ENCODE data around the gene ZFHX3. TPM values are rescaled to one million over a fixed set of nuclear protein-coding genes. Genes with fewer than 3 reads are reported as not detected.
A peak's percentile ranks its signal among the peaks of the same experiment; 100 is the strongest.

Gene ZFHX3
- total RNA-seq, 1 donor from 2014 or later: 2.3 TPM

GRCh38 chr16:72873853-72874252 lies 174.1 kb downstream of the ZFHX3 start:
- DNase-seq: no peak

DNA sequence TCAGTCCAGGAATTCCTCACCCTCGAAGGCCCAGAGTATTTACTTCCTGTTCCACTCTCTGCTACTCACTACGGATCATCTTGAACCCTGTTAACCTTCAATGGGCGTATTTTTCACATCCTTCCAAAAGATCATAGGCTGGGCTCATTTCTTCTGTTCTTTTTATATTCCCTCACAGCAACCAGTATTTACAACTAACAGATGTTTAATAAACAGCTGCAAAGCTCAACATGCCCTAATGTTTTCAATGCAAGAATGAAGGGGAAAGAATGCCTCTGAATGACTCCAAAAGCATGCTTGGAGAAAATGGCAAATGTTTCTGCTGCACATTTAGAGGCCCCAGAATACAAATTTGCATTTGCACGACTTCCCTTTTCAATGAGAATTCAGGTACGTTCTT lies 174.9 kb downstream of the ZFHX3 start:
- DNase-seq: no peak

GRCh38 chr16:72865835-72866234 lies 182.1 kb downstream of the ZFHX3 start:
- DNase-seq: no peak

DNA sequence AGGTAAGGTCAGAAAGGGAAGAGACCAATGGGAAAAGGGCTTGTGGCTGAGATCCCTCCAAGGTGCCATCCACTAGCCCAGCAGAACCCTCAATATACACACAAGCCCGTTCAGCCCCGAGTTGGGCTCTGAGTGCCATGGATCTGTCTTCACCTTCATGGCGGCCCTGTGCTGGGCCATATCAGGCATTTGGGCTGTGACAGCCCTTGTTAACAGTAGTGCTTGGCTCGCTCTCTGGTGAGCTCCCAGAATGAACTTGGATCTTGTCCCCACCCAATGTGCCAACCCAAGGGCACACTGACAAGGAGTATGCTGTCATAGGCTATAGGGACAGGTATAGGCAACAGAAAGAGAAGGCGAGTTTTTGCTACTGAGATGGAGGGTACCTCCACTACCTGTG lies 182.7 kb downstream of the ZFHX3 start:
- DNase-seq: no peak

DNA sequence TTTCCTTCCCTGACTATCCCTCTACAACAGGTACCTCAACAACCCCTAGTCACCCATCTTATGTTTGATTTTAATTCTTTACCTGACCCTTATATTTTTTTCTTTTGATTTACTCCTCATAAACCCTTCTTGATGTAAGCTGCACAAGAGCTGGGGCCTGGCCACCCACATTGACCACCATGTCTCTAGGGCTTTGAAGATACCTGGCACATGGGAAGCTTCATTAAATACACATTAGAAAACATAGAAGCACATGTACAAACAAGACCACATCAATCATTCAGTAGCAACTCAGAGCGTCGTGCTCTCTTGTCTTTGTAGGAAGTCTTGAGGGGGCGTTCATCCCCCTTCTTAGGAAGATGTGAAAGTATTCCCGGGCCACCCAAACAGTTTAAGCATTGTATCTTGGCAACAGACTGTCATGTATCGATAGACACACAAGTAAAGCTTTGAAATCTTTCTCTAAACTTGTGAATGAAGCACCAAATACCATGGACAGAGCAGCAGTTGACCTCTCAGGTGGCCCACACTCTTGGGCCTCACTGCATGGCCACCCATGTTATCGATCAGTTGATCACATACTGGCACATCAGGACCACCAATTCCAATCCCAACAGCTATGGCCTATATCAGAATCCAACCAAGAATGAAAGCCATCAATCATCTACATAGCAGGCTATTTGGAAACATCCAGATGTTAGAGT lies 183.6 kb downstream of the ZFHX3 start:
- no peak for DNase-seq

DNA sequence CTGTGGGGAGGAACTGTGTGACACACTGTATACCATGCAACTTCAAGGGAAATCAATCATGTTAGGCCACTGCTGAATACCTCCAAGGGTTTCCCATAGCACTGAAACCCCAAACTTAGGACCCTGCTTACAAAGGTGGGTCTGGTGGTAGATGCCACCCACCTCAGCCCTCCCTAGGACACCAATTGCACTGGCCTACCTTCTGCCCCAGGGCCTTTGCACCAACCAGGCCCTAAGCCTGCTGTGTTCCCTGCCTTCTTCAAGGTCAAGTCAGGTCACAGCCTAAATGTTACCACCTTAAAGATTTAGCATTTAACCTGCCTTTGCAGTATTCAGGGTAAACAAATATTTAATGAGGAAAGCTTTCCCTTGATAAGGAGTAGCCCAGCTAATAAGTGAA lies 185.8 kb downstream of the ZFHX3 start:
- no peak for DNase-seq

- DNase-seq: no peak
These were observed 187.0 kb downstream of the ZFHX3 start for GRCh38 chr16:72860726-72861562.

GRCh38 chr16:72859581-72859980 lies 188.3 kb downstream of the ZFHX3 start:
- DNase-seq: no peak

- no peak for DNase-seq
These were observed 189.0 kb downstream of the ZFHX3 start for GRCh38 chr16:72858665-72859493.

GRCh38 chr16:72857834-72858664 lies 189.9 kb downstream of the ZFHX3 start:
- no peak for DNase-seq

GRCh38 chr16:72856797-72857196 lies 191.1 kb downstream of the ZFHX3 start:
- DNase-seq: no peak

GRCh38 chr16:72854267-72854959 lies 193.5 kb downstream of the ZFHX3 start:
- no peak for DNase-seq

GRCh38 chr16:72853575-72854266 lies 194.2 kb downstream of the ZFHX3 start:
- DNase-seq: no peak

DNA sequence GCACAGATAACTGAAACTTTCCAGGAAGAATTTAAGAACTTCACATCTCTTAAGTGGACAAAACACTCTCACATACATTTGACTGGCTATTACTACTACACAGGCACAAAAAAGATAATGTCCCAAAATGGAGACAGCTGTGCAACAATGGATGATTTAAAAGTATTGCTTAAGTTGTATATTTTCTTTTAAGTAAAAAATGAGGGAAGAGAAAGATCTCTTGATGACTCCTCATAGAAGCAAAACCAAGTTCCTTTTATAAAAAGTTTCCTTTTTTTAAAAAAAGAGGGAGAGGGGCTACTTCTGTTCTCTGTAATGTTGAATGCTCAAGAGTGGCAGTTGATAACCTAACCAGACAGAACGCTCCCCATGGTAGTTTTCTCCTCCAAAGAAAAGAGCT lies 195.5 kb downstream of the ZFHX3 start:
- DNase-seq: no peak

GRCh38 chr16:72850853-72851252 lies 197.1 kb downstream of the ZFHX3 start:
- no peak for DNase-seq

DNA sequence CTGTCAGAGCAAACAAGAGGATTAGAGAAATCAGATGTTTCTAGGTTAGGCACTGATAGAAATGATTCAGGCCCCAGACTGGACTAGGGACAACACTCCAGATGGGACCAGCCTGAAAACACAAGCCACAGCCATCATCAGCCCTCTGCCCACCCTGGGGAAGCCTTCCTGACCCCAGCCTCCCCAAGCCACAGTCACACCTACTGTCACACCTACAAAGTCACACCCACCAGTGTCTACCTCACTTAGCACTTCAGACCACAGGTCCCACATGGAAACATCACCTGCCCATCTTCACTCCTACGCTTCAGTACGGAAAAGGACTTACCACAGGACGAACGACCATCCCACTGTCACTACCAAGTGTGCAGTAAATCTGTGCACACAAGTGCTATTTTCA lies 197.9 kb downstream of the ZFHX3 start:
- DNase-seq: no peak

DNA sequence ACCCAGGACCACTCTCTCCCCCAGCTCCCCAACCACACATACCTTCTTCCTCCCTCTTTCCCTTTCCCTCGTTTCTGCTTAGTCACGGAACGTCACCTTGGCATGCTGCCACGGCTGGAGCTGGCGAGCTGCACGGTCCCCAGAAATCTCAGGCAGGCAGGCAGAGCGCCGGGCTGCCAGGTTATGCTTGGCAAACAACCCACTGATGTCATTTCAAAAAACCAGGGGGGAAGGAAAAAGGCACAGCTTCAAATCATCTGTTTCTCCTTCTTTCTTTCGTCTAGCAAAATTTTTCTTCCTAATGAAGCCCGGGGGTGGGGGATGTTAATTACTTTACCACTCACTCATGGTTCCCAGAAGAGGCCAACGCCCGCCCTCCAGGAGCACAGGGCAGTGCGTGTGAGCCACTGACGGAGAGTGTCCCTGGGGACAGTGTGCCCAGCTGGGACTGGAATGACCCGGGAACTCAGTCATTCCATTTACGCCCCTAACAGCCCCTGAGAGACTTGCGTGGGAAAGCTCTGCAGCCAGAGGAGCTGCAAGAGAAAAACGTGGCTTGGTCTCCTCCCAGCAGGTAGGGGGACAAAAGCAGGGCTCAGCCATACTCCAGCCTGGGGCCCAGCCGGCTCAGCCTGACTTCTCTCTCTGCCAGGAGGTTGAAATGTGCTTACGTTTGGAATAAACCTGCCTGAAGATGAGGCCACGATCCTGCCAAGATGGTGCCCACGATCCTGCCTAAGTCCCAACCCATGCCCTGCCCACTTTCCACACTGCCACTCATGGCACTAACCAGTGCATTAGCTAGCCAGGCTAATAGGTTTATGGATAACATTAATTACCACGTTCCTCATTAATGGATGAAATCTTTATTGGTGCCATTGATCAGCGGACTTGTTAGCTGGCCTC lies 198.9 kb downstream of the ZFHX3 start:
- DNase-seq: peak; percentile 18

GRCh38 chr16:72848028-72848400 lies 199.9 kb downstream of the ZFHX3 start:
- no peak for DNase-seq

DNA sequence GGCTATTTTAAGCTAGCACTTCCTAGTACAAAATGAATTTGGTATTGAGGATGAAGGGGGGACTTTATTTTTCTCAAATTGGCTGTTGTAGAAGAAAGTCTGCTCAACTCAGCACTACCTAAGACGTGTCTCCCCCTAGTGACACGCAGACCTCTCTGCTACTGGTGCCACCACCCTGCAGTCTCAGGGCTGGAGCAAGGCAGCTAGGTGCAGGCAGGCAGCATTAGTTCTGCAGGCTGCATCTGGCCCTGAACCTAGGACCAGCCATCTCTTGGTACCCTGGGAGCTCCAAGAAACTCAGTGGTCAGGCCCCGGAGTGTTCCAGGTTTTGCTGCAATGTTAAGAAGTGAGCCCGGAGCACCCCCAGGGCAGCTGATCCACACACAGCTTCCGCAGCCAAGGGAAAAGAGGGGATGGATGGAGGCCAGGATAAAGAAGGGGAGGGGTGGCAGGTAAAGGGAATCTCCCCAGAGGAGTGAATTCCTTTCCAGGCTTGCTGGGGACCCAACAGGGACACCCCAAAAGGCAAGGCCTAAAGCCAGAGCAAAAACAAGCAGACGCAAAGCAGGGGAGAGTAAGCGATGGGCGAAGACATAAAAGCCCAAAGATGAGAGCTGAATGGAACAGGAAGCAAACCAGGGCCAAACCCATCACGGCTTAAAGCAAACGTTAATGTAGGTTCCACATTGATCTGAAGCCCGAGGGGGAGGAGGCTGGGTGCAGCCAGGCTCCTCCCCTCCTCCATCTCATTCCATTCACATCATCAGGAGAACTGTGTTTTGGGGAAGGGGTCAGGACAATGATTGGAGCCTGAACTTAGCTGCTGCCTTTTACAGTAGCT lies 200.5 kb downstream of the ZFHX3 start:
- no peak for DNase-seq

All from occipital lobe (tissue), 2 donors.